ENCODE measurements around the gene OLFM4.

GRCh38 chr13:52997951-52998876 lies 30.4 kb upstream of the OLFM4 start:
- TF ChIP-seq POLR2A (IDR thresholded peaks at IDR 0.05): no peak
- TF ChIP-seq CTCF (IDR thresholded peaks at IDR 0.05): no peak
- TF ChIP-seq EP300 (IDR thresholded peaks at IDR 0.05): no peak
- no peak for TF ChIP-seq POLR2AphosphoS5 (IDR thresholded peaks at IDR 0.05)
